GM21381 (cell line): ENCODE results near the gene RANBP2.

Source experiments
- ATAC-seq: cut with Tn5 transposase; IDR thresholded peaks from one replicate; pipeline ENCODE4 v1.9.1; 2021; ENCODE audit warnings: mild to moderate bottlenecking, moderate library complexity; ENCODE audit not compliant: unreplicated experiment

The RANBP2 gene

GRCh38 chr2:108776475-108776874 is 57.2 kb downstream of the RANBP2 start:
- ATAC-seq: peak; percentile 81

DNA sequence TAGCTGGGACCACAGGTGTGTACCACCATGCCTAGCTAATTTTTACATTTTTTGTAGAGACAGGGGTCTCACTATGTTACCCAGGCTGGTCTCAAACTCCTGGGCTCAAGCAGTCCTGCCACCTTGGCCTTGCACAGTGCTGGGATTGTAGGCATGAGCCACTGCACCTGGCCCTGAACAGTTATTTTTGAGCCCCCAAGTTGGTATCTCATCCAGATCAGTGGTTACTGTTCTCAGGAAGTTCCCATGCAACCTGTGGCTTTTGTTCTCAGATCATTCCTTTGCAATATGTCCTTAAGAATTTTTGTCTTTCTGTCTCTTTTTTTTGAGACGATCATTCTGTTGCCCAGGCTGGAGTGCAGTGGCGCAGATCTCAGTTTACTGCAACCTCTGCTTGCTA is 59.6 kb downstream of the RANBP2 start:
- ATAC-seq: no peak

GRCh38 chr2:108786008-108786353 is 66.7 kb downstream of the RANBP2 start:
- ATAC-seq: no peak

DNA sequence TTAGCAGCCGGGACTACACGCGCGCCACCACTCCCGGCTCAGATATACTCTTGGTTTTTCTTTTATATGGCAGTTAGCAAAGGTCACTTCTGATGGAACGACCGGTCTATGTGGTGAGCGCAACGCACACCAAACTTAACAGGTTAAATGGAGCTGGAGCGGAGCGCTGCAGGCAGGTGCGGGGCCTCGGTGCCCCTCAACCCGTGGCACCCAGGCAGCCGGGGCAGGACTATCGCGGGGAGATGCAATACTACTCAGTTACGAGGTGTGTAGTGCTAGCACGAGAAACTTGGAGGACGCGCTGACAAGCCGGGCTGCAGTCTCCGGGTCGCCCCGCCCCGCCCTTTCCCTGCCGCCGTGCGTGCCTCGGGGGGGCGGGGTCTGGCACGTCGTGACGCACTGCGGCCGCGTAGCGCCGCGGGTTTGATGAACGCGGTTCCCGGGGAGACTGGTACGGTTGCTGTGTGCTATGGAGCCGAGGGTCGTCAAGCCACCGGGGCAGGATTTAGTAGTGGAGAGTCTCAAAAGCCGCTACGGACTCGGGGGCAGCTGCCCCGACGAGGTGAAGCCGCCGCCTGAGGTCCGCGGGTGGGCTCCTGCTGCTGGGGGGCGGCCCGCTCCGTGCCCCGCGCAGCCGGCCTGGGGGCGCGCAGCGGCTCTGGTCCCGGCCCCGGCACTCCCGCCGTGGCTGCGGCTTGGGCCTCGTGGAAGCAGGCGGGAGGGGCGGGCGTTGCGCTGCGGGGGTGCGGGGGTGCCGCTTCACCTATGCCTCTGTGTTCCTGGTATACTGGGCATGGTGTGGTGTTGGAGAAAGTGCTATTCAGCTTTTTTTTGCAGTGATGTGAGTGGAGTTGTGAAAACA is 67.3 kb downstream of the RANBP2 start, which contains the start of gene CCDC138:
CCDC138 (plus strand) TSS at position 418 of the 862 bp plus-strand sequence; CDS start at position 470, 52 bp downstream.
- ATAC-seq: peak; percentile 95

GRCh38 chr2:108787216-108787541 is 67.9 kb downstream of the RANBP2 start:
- no peak for ATAC-seq

- no peak for ATAC-seq
These were observed 83.9 kb downstream of the RANBP2 start for GRCh38 chr2:108803045-108803736.

DNA sequence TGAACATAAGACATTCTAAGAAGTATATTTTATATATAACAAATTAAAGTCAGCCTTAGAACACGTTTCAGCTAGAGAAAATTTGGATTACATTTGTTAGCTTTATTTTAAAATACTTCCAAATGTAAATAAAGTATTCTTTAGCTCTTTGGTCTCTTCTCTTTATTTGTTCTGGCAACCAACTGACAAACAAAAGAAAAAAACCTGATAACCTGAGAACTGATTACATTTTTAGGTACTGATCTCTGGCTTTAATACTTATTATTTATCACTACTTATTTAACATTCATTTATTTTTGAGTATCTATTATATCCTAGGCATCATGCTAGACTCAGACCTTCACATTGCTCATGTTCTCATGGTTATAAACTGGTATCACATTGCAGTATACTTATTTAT is 85.8 kb downstream of the RANBP2 start:
- no peak for ATAC-seq

DNA sequence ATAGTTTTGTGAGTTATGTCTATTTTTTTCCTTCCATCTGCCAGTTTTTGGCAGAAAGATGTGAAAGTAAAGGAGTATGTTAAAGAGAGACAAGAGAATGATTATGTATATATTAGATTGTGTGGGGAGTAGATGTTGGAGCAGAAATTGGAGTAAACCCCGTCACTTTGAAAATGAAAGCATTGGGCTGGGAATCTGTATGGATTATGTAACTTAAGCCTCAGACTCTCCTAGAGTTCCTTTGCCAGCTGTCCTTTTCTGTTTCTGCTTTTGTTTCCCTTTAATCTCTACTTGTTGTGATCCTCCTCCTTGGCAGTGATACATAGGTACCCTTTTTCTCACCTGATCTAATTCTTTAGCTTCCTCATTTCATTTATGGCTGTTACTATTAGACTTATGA is 86.5 kb downstream of the RANBP2 start:
- no peak for ATAC-seq

DNA sequence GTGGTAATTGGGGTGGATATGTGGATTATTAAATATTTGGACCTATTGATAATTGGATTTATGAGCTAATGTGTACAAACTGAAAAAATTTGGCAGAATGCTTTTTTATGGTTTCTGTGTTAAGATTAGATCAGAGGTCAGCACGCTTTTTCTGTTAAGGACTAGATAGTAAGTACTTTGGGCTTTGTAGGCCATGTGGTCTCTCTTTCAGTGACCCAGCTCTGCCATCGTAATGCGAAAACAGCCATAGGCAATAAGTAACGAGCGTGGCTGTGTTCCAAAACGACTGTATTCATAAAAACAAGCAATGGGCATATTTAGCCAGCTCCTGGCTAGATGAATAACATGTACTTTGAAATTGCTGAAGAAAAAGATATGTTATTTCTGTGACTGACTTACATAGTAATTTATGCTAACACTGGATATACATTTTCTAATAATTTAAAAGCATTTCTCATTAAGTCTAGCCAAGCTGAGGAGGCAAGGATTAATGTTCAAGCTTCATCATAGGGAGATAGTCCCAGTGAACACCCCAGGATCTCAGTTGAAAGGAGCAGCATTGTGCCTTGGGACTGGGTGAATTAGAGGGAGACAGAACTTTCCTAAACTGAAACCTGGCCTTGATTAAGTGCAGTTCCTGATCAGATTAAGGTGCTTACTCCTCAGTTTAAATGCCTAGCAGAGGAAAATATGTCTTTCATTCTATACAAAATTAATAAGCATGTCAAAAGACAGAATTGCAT is 87.3 kb downstream of the RANBP2 start:
- no peak for ATAC-seq

GRCh38 chr2:108809936-108810335 is 90.7 kb downstream of the RANBP2 start:
- ATAC-seq: no peak

- no peak for ATAC-seq
These were observed 92.0 kb downstream of the RANBP2 start for GRCh38 chr2:108810993-108811957.

DNA sequence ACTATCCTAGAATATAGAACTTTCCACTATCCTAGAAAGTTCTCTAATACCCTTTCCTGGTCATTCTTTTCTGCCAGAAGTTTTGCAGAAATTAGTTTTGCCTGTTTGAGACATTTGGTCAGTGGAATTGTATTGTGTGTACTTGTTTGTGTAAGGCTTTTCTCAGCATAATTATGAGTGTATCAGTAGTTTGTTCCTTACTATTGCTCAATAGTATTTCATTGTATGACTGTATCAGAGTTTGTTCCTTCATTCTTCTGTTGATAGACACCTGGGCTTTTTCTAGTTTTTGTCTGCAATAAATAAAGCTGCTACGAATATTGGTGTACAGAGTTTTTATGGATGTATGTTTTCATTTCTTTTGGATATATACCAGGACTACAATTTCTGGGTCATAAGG is 94.5 kb downstream of the RANBP2 start:
- ATAC-seq: no peak

GRCh38 chr2:108820482-108820881 is 101.2 kb downstream of the RANBP2 start:
- ATAC-seq: no peak

DNA sequence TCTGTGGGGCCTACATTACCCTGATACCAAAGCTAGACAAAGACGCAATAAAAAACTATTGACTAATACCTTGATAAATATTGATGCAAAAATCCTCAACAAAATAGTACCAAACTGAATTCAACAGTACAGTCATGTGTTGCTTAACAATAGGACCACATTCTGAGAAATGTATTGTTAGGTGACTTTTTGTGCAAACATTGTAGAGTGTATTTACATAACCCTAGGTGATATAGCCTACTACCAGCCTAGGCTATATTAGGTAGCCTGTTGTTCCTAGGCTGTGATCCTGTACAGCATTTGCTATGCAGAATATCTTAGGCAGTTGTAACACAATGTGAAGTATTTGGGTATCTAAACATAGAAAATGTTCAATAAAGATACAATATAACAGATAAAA is 104.0 kb downstream of the RANBP2 start:
- ATAC-seq: no peak

- no peak for ATAC-seq
These were observed 105.2 kb downstream of the RANBP2 start for GRCh38 chr2:108824316-108825070.

DNA sequence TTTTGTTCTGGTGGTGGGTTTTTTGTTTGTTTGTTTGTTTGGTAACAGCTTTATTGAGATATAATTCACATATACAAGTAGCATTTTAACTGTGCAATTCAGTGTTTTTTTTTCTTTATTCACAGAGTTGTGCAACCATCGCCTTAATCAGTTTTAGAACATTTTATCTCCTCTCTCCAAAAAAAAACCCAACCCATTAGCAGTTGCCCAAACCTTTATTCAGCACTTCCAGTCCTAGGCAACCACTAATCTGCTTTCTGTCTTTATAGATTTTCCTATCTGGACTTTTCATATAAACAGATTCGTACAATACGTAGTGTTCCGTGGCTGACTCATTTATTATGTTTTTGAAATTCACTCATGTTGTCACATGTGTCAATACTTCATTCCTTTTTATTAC is 106.0 kb downstream of the RANBP2 start:
- no peak for ATAC-seq

DNA sequence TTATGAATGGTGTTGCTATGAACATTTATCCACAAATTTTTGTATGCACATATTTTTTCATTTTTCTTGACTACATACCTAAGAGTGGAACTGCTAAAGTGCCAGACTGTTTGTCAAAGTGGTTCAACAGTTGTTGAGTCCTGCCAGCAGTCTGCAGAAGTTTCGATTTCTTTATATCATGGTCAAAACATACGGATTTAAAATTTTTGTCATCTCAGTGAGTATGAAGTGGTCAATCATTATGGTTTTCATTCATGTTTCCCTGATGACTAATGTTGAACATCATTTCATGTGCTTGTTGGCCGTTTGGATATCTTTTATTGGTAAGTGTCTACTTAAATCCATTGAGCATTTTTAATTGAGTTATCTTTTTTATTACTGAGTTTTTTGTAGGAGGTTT is 106.5 kb downstream of the RANBP2 start:
- no peak for ATAC-seq

DNA sequence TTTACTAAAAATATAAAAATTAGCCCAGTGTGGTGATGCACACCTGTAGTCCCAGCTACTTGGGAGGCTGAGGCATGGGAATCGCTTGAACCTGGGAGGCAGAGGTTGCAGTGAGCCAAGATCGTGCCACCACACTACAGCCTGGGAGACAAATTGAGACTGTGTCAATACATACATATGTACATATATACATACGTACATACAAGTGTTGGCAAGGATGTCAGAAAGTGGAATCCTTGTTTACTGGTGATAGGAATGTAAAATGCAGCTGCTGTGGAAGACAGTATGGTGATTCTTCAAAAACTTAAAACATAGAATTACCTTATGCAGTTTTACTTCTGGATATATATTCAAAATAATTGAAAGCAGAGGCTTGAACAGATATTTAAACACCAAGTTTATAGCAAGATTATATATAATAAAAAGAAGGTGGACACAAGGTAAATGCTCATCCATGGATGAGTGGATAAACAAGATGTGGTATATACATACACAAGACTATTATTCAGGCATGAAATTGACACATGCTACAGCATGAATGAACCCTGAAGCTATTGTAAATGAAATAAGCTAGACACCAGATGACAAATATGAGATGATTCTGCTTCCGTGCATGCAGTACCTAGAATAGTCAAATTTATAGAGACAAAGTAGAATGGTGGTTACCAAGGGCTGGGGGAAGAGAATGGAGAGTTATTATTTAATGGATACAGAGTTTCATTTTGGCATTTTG is 110.5 kb downstream of the RANBP2 start:
- ATAC-seq: no peak

DNA sequence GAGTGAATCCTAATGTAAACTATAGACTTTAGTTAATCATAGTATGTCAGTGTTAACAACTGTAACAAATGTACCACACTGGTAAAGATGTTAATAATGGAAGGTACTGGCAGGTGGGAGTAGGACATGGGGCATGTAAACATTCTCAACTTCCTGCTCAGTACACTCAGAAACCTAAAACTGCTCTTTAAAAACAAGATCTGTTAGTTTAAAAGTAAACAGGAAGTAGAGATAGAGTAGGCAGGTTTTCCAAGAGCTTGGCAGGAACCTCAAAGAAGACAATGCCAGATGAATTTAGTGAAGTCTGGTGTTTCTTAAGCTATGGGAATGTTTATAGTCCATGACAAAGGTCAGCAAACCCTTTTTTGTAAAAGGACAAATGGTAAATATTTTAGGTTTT is 113.9 kb downstream of the RANBP2 start:
- ATAC-seq: no peak
